HG03064 (cell line): Measurements from ENCODE around the gene A2M.

Source experiments
- ATAC-seq: cut with Tn5 transposase; IDR thresholded peaks from one replicate; pipeline ENCODE4 v1.9.1; 2021; ENCODE audit warnings: low read depth; ENCODE audit not compliant: unreplicated experiment

Gene A2M

DNA sequence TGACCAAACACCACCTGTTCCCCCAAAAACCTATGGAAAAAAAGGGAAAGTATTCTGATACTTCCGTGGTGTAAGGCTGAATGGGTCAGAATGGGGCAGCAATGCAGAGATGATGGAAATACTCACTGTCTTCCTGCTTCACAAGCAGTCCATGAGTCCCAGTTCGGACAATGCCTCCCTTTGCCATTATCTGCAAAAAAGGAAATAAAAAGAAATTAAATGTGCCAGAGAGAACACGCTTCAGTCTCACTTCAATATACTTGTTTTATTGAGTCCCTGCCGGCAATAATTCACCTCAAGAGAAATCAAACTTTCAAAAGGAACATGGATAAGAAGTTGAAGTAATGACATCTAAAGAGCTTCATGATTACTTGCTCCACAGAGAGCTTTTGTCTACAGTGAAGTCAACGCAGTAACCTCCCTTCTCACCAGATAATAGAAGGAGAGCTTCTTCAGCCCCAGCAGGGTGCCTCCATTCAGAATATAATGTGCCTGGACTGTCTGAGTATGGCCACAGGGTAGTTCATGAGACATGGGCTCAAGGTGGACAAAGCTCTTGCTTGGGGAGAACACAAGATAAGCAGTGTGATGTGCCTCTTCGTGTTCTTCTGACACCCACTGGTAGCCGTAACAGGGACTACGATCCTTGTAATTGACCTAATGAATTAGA lies 14.6 kb downstream of the A2M start:
- no peak for ATAC-seq

DNA sequence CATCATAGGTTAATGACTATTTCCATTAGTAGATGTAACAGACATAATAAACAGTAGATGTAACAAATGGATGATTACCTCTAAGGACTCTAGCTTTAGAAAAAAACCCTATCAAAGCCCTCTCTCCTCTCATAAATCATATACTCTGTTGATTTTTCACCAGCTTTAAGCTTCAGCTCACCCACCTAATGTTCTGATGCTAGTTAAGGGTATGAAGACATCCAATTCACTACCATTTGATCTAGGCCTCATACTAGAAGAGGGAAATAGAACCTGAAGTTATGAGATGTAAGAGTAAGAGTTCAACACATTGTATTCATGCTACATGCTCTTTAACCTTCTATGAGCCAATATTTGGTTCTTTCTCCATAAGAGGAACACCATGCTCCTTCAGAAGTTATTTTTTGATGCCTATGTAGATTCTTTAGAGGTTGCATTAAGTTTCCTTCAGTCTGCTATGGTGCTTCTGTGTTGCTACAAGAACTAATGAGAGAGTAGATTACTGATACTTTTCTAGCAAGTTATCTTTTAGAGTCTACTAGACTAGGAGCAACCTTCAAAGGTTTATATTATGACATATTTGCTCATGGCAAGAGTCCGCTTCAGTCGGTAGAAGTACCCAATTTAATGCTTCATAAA lies 16.0 kb downstream of the A2M start:
- no peak for ATAC-seq

DNA sequence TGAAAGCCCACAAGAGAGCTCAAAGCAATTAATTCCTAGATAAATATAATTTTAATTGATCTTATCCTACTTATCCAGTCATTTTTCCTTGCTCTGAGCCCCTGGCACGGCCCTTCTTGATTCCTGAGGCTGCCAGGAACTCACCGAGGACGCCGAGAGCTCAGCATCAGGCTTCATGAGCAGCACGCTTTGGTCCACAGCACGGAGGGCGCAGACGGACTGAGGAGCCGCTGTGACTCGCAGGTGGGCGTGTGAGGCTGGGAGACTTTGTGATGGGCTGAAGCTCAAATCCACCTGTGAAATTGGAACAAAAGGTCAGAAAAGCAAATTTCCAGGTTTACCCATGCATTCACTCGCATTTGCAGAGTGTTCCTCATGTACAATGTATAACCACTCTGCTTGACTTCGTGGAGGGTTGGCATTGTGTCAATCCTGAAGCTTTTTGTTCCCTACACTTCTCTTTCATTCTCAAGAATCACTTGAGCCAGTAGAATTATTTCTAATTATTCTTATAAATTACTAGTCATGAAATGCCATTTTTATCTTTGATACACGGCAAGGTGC lies 17.2 kb downstream of the A2M start:
- no peak for ATAC-seq

- ATAC-seq = no peak
These were observed 17.6 kb downstream of the A2M start for GRCh38 chr12:9098115-9098452.

DNA sequence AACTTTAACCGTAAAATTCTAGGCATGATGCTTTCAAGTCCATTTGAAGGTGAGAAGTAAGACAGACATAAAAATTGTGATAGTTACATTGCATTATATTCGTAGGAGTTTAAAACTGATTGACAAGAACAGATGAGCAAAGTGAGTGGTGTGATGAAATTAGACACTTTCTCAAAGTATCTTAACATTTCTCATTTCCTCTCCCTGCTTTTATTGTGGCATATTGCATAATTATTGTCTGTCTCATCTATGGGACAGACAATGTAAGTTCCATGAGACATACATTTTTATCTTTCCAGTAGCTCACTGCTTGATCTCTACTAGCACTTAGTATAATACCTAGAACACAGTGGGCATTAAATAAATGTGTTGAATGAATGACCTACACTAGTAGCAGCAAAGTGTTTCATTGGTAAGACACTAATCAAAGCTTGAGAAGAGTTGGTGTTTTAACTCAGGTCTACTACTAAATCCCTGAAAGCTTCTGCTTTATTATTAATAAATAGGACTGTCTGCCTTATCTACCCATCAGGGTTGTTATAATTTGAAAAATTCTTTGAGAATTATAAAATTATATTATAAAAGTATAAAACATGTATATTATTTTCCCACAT lies 19.0 kb downstream of the A2M start:
- no peak for ATAC-seq

GRCh38 chr12:9095322-9095721 lies 20.4 kb downstream of the A2M start:
- no peak for ATAC-seq

- ATAC-seq = no peak
These were observed 21.1 kb downstream of the A2M start for GRCh38 chr12:9094512-9095206.

DNA sequence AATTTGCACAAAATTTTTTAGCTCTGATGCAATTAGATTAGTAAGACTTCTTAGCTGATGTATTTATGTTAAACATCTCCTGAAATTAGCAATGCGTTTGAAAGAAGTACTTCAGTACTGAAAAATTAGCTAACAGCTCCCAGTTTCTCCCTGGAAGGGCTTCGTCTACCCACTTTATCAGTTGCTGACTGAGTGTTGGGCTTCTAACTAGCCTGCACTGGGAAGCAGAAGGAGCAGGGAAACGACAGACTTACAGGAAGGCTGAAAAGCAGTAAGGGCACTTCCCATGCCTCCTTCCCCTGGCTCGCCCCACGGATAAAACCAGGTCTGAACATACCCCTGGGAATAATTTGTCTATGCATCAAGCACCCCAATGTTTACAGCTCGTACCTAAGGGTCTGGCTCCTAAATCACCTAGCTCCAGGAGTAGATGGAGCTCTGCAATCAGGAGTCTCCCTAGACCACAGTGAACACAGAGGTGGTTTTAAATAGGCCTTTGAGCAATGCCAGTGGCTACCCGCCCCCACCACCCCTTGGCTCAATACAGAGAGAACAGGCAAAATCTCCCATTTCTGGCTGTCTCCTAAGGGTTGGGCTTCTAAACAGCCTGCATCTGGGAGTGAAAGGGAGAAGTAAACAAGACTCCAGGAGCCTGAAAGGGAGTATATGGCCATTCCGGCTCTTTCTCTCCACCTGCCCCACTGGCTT lies 23.7 kb downstream of the A2M start:
- ATAC-seq = no peak

DNA sequence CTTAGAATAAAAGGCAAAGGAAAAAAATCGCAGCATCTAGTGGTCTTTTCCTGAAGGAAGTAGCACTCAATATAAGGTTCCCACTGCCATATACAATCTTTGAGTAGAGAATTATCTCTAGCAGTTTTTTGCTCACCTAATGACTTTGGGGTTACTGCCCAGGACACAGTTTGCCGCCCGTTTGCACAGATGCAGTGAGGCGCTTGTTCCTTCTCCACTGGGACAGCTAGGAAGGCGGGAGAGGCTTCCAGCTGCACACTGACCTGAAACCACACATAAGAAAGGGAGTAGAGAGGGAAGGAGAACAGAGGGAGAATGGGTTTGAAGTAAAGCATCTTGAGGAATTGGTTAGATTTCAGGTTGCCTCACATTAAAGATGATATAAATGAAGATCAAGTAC lies 25.5 kb downstream of the A2M start:
- no peak for ATAC-seq

DNA sequence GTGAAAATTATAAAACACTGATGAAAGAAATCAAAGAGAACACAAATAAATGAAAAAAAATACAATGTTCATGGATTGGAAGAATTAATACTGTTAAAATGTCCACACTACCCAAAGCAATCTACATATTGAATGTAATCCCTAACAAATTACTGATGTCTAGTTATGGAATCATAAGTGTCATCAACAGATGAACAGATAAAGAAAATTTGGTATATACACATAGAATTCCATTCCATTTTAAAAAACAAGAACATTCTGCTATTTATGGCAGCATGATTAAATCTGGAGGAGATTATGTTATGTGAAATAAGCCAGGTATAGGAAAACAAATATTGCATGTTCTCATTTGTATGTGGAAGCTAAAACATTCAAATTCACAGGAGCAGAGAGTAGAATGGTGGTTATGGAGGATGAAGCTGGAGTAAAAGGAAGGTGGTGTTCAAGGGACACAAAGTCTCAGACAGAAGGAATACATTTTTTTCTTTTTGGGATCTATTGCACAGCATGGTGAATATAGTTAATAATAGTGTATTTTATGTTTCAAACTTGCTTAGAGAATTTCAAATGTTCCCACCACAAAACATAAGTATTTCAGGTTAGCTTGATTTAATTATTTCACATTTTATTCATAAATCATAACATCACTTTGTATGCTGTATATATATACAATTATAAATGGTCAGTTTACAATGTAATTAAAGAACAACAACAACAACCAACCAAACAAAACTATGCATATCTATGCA lies 28.5 kb downstream of the A2M start:
- no peak for ATAC-seq

GRCh38 chr12:9086087-9086486 lies 29.6 kb downstream of the A2M start:
- no peak for ATAC-seq

GRCh38 chr12:9084417-9084816 lies 31.3 kb downstream of the A2M start:
- no peak for ATAC-seq

DNA sequence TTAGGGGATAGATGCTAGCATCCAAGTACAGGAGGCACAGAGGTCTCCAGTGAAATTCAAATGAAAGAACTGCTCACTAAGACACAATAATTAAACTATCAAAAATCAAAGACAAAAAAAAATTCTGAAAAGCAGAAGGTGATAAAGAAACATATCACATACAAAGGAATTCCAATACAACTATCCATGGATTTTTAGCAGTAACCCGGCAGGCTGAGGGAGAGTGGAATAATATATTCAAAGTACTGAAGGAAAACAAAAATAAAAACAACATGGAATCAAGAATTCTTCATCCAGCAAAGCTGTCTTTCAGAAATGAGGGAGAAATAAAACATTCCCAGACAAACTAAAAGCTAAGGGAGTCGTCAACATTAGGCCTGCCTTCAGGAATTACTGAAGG lies 31.9 kb downstream of the A2M start:
- no peak for ATAC-seq

- ATAC-seq = no peak
These were observed 33.9 kb downstream of the A2M start for GRCh38 chr12:9081667-9082427.

GRCh38 chr12:9079883-9080675 lies 35.6 kb downstream of the A2M start:
- ATAC-seq = no peak

DNA sequence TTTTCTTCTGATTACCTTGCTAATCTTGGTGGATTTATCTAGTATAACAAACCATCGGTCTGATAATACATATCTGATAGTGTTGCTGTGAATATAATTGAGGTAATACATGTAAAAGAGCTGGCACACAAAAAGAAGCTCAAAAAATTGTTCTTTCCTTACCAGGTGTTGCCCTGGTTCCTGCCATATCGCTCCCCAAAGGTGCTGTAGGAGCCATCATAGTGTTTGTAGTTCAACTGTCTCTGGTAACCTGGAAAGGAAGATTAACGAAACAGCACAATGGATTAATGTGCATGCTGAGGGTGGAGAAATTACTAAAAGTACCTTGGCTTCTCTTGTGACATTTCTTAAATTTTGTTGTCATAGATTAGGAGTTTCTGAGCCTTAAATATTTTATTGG lies 36.6 kb downstream of the A2M start:
- ATAC-seq = no peak

DNA sequence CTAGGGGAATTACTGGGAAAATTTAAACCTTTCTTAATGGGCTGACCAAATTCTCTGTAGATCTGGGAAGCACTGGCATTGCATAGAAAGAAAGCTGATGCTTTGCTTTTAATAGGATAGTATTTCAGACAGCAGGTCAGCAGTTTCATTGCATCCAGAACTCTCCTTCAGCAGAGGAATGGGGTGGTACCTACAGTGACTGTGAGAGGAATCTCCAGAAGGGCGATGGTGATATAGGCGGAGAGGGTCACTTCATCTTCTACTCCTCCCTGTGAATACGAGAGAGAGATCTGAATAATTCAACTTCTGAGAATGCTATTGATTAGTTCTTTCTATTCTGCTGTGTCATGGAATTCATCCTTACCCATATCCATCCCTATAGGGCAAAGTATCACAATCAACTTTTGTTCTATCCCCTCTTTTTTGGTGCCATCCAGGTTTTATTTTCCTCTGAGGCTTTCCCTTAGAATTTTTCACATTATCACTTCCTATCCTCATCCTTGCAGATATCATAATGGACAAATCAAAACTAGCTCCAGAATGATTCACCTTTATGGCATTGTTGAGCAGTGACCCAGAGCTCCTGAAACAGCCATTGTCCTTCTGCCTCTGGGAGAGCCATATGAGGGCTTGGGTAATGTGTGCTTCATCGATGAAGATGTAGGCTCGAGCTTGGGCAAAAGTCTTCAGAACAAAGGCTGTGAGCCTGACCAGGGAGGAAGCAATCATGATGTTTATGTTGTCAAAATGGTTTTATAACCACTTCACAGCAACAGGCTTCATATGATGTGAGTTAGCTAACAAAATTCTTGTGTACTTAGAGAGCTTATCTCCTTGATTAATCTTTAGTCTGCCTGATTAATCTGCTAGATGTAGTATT lies 38.3 kb downstream of the A2M start:
- ATAC-seq = no peak

GRCh38 chr12:9076733-9077132 lies 39.0 kb downstream of the A2M start:
- ATAC-seq = no peak
